NK-92 treated with Interleukin-12 subunit alpha and Interleukin-12 subunit beta, amount 100 ng/mL, for 24 hours (cell line): ENCODE data around the gene CD34.
"Not testable (repeated sequence)": the region's sequence is repeated elsewhere in the genome, so short reads cannot be mapped to it uniquely, and the experiment has no call there.

Experiments used
- DNase-seq: peaks from one replicate; lab custom pipeline; 2025; lab: John Stamatoyannopoulos, UW

The CD34 gene

GRCh38 chr1:207926984-207927383 lies 16.1 kb upstream of the CD34 start:
- DNase-seq: no peak

GRCh38 chr1:207925969-207926368 lies 15.0 kb upstream of the CD34 start:
- not testable (repeated sequence) for DNase-seq

DNA sequence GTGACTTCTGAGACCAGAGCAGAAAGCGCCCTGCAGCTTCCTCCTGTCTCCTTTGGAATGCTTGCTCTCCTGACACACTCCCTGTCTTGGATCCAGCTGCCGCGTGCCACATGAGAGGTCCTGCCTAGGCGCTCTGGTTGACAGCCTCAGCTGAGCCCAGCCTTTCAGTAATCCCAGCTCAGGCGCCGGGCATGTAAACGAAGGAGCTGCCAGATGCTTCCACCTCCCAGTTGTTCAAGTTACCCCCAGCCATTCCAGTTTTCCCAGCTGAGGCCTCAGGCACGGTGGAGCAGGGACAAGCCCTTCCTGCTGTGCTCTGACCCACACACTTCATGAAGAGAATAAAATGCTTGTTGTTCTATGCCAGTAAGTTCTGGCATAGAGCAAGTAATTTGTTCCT lies 14.3 kb upstream of the CD34 start:
- DNase-seq: no peak

GRCh38 chr1:207923561-207923960 lies 12.6 kb upstream of the CD34 start:
- DNase-seq: no peak

- no peak for DNase-seq
Observed at GRCh38 chr1:207923121-207923520, 12.2 kb upstream of the CD34 start.

GRCh38 chr1:207922554-207922953 lies 11.6 kb upstream of the CD34 start:
- no peak for DNase-seq

DNA sequence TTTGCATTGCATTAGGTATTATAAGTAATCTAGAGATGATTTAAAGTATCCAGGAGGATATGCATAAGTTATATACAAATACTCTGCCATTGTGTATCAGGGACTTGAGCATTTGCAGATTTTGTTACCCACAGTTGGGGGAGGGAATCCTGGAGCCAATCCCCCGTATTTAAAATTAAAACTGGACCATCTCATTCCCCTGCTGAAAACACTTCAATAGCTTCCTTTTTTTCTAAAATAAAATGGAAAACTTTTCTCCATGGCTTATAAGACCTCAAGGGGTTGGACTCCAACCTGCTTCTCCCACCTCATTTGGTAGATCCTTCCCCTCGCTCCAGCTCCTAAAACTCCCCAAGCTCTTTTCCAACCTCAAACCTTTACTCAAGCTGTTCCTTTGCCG lies 10.4 kb upstream of the CD34 start:
- no peak for DNase-seq

DNA sequence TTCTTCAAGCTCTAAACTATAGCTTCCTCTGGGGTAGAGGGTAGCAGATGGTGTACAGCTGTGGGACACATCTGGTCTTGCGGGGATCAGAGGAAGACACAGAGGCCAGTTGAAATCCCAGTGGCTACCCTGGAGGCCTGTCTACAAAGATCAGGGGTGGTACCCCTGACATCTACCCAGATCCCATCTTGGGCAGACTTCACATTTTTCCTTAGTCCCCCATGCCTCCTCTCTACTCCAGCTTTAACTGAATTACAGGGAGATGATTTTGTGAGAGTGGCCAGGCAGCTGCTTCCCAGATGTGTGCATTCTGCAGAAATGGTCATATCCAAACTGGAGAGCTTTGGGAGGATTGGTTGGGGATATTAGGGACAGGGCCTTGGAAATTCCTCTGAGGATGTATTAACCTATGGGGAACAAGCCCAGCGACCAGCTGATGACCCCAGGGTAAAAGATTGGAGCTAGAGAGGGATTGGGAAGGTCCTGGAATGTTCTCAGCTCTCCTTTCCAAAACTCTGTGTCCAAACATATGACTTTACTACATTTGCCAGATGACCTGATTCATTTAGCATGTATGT lies 9.6 kb upstream of the CD34 start:
- no peak for DNase-seq

DNA sequence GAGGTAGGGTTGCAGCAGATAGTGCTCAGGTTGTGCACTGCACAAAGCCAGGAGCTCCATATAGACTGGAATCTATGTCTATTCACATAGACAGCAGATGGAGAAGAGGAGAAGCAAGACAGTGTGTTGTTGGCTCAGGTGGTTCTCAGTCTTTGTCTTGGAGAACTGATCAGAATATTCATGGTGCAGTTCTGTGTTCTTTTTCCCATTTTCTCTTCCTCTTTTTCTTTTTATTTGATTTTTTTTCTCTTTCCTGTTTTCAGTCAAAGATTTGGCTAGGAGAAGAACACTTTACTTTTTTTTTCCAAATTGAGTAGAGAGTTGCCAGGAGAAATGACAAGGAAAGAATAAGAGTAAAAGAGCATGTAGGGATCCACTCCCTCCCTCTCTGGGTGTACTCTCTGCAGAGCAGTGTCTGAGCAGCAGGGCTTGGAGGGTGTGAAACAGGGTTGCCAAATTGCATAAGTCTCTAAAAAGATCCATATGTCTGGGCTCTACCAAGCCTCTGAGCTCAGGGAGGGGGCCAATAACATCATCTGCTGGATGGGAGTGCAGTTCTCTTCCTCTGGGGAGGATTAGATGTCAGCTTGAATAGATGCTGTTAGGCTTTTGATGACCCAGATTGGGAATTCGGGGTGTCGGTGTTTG lies 8.7 kb upstream of the CD34 start:
- no peak for DNase-seq

DNA sequence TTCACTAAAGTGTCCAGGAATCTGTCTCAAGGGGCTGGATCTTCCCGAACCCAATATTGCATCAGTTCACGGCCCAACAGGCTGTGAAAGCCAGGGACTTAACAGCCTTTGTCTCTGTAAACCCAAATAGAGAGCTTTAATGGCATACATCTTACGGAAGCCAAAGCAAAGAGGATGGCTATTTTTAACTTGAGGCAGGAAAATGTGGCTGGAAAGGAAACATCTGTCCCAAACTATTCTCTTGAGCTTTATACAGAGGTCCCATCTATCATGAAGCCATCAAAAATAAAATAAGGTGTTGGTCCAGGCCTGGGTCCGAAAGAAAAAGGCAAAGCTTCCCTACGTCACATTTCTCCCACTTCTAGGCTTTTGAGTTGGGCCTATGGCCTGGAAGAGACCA lies 7.7 kb upstream of the CD34 start:
- no peak for DNase-seq

DNA sequence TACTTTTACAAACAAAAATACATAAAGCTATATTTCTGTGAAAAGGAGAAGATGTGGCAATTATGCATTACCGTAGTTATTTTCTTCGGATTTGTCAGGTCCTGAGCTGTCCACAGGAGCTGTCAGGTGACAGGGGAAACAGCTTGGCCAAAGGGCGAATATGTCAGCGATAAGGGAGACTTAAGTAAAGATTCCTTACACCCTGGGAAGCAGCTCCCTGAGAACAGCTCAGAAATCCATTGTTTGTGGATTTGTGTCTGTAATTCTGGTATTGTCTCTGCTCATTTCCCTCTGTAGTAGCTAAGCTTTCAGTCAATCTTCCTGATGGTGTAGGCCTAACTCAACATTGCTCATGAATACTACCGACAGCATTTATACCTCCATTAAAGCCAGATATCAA lies 7.1 kb upstream of the CD34 start:
- no peak for DNase-seq

DNA sequence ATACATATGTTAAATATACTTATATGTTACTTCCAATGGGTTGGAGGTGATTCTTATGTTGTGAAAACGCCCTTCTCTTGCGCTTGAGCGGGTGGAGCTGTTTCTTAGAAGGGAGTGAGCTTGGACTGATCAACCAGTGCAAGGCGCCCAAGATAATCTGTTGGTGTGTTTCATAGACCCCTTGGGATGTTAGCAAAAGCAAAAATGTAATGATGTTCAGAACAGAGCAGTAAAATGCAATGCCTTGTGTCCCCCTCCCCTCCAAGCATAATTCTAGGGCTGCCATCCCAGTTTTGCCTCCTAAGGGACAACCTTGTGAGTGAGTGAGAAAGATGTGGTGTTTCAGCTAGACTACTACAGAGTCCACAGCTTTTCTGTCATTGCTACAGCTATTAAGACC lies 6.2 kb upstream of the CD34 start:
- DNase-seq: no peak

DNA sequence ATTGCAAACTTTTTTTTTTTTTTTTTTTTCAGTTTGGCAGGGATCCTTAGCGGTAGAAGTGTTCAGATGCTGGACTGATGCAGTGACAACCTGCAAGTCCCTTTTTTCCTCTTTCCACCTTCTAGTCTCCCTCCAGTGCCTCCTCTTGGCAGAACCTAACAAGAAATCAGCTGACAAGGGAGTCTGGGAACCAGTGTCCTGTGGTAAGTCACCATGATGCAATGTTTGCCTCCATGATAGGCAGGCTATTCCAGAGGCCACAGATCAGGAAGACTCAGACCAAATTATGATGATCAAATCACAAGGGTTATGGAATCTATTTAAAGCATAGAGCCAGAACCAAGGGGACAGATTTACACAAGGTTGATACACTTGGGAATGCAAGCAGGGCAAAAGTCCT lies 3.0 kb upstream of the CD34 start:
- no peak for DNase-seq

DNA sequence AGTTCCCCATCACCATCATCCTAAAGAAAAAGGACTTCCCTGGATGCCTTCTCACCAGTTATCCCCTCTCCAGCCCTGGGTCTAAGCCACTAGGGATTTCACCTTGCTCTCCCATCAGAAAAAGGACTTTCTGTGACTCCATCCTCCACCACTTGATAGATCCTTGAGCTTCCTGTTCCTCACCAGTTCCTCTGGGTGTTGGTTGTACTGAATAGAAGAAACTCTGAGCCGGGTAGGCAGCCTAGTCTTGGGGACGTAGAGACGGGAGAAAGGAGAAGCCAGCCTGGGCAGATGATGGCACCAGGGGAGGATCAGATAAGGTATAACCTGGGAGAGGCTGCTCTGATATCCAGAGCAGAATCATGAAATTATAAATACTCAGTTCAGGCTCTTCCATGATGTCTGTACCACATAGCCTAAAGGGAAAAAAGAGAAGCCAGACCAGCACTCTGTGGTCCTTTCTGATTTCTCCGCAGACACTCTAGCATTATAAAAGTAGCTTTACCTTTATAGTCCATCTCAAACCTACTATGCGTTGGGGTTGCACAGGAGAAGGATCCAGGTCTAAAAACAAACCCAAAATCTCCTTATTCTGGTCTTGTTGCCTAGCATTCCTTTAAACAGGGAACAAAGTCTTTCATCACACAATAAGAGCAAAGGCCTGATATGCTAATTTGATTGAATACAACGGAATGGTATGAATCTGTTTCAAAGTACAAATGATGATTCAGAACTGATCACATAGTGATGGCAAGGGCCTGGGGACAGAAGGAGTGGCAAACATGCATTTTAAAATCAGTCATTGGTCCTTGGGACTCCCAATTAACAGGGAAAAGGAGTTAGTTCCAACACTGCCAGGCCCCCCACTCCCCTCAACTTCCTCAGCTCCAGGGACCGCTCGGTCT lies 1.2 kb upstream of the CD34 start:
- no peak for DNase-seq

DNA sequence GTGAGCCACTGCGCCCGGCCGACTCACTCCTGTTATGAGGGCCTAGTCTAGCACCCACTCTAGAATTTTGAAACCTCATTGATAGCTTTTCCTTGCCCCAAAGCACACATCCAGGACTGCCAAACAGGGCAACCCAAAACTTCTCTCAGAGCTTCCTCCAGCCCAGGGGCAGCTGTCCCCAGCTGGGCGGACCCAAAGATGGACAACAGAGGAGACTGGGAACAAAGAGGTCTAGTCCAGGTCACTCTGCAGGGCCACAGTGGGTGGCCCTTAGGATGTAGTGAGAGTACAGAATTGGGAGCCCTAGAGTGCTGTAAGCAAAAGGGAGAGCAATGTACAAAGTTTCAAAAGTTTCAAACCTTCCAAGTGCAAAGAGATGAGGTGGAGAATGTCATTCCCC lies 1.2 kb downstream of the CD34 start:
- DNase-seq: no peak

DNA sequence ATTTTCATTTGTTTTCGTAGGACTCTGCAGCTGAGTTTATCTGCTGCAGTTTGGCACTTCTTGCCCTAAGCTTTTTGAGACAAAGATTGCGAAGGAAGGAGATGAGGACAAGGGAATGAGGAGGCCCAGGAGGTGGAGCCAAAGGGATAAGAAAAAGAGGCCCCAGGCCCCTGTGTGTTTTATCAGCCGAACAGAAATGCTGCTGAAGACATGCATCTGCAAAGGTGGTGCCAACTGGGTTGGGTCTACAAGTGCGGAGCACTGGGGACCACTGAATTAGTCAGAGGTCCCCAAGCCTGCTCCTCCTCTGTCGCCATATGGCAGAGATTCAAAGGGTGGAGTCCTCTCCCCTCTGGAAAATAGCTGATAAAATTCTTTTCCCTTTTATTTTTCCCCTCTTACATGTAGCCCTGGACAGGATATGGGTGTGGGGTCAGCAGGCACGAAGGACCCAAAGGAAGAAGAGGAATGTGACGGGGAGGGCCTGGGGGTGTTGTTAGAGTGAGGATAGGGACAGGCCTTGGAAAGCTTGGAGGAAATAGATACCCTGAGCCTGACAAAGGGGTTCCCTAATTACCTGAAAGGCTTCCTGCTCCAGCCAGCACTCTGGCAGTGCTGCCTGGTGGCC lies 2.7 kb downstream of the CD34 start:
- no peak for DNase-seq

DNA sequence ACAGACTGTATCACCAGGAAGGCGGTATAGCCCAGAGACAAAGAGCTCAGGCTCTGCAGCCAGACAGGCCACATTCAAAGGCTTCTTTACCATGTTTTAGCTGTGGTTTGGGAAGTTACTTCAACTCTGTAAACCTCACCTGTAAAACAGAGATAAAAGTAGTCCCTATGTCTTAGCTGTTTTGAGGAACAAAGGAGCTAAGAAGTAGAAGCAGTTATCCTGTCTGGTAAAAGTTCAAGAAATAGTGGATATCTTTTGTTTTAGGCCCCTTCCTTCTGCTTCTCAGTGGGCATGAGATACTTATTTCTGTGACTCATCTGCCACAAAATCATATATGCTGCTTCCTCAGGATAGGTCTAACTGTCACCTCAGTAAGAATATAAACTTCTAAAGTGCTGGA lies 6.5 kb downstream of the CD34 start:
- DNase-seq: no peak

DNA sequence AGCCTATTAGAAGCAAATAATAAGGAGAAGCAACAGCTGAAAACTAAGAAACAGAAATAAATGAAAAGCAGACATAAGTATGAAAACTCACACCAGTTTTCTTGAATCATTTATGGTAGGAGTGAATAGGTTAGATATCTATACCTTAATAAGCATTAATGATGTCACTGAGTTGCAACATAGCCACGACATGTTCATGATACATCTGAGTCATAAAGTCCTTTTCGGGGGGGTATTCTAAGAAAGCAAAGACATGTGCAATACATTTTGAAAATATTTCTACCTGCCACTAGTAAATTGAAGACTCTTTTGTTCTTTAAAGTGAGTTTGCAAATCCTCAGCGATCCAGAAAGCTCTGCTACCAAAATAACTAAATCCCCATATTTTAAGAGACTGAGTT lies 7.2 kb downstream of the CD34 start:
- no peak for DNase-seq

DNA sequence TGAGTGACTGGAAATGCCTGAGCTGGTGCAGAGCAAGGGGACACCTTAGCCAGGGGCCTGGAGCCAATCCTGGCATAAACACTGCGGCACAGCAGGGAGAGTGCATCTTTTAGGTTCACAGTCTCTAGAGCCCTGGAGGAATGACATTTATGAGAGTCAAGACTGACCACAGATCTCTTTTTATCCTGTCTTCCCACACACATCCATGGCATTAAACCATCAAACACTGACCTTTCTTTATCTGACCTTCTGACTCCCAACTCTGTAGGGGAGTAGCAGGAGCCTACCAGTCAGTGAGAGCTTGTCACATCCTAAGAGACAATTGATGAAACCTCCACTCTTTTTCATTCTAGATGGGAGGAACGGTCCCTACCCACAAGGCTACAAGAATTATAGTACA lies 7.9 kb downstream of the CD34 start:
- DNase-seq: no peak

DNA sequence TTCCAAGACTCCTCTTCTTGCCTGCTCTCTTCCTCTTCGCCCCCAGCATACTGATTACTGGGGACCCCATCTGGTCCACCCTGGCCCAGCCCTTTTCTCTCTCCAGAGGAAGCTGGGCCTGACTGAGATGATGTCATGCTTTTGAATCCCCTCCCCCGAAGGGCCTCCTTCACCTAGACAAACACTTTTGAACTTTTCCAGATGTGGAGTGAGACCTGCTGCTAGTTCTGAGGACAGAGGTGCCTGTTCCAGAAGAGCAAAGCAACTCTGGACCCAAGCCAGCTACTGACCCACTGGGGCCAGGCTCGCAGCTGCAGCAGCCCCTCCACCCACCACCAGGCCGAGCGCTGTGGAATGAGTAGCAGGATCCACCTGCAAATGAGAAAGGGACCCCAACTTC lies 8.4 kb downstream of the CD34 start:
- DNase-seq: no peak

GRCh38 chr1:207901041-207901653 lies 9.8 kb downstream of the CD34 start:
- DNase-seq: no peak

- DNase-seq: no peak
Observed at GRCh38 chr1:207898836-207899235, 12.1 kb downstream of the CD34 start.
